Right cardiac atrium (tissue), 5 donors: Measurements from ENCODE around the gene ESRP2. TPM values are rescaled to one million over a fixed set of nuclear protein-coding genes. Genes with fewer than 3 reads are reported as not detected.

Experiments
- ATAC-seq, 2 donors: fragments of 200-7000 bp; cut with Tn5 transposase; one replicate each; pipeline versions ENCODE4 v1.8.0 to v1.9.1; 2020; ENCODE audit warnings: moderate library complexity in 2 of 2, mild to moderate bottlenecking in 1 of 2
- DNase-seq, 3 donors: peaks; one replicate each; pipeline ENCODE4 v3.0.0-alpha.2; 2020
- H3K27ac ChIP-seq: one replicate; pipeline ENCODE4 v1.5.1; 2013; ENCODE audit warnings: mild to moderate bottlenecking, low read length, control low read depth, moderate library complexity
- H3K27me3 ChIP-seq: one replicate; pipeline ENCODE4 v1.6.1; 2013; ENCODE audit not compliant: control insufficient read depth, insufficient read depth
- H3K4me1 ChIP-seq: one replicate; pipeline ENCODE4 v1.6.1; 2013; ENCODE audit warnings: low read length; ENCODE audit not compliant: control insufficient read depth, insufficient read depth
- H3K4me3 ChIP-seq: one replicate; pipeline ENCODE4 v1.5.1; 2013; ENCODE audit warnings: low read length, control low read depth
- H3K9me3 ChIP-seq: one replicate; pipeline ENCODE4 v1.6.1; 2013; ENCODE audit warnings: low read length; ENCODE audit not compliant: control insufficient read depth
- WGBS: extraction: QIAGEN DNeasy Blood & Tissue Kit; methylation state at CpG from one replicate; pipeline ENCODE4 v1.1.7; 2013; 5-methylcytosine and 5-hydroxymethylcytosine counted together
- intact Hi-C, 4 donors: fragments of 100-400 bp; cut with DNase I; formaldehyde crosslinking; loops; one replicate each; pipeline versions ENCODE4 v1.11.0 to v1.14.0; 2022 to 2023
- polyA plus RNA-seq: library from polyadenylated mRNA; stranded (reverse); fragments of 200-250 nt; gene quantifications from one replicate; pipeline ENCODE4 v1.2.3, GENCODE V29; 2013
- total RNA-seq, 4 donors: library from RNA; stranded (reverse); fragmentation: NEBNext Ultra II Directional; extraction: Animal tissue kit (Norgen Biotek cat#: 25700); gene quantifications; one replicate each; pipeline ENCODE4 v1.2.1, GENCODE V29; 2021
- donor health status: healthy with polysubstance abuse.
- donor health status: DM: no; HTN: yes; CAD: no.
- donor health status: DM: no; HTN: no; CAD: no.
- donor health status: DM: no; HTN: yes; CAD: no; lungs with severe emphysema.
- donor health status: DM: yes; HTN: yes; CAD: no.

Gene ESRP2
- total and polyA plus RNA-seq, 5 donors: 0.14 to 0.59 (median 0.33) TPM

GRCh38 chr16:68263559-68264127 is 27.7 kb upstream of the ESRP2 start:
- Histone ChIP-seq H3K9me3 (no peaks in the 10 kb centered on the region), H3K27me3 (no peaks in the 10 kb centered on the region), H3K4me3 (peak overlapping the region; percentile 70), H3K27ac (peak overlapping the region; percentile 87), H3K4me1 (no peaks in the 10 kb centered on the region)
- no peak for ATAC-seq
- 35% methylated on average over 11 of the region's 11 CpGs for WGBS
- intact Hi-C loops: loop anchor here (5.0 kb wide), 2 partner anchors 49 to 64 kb away; partner anchors contain the start of genes PRMT7 (in 3 of the 4) and SLC7A6OS (in 3 of the 4)
- DNase-seq: no peak

GRCh38 chr16:68259007-68259825 is 23.3 kb upstream of the ESRP2 start:
- no peak overlapping the region for H3K4me3 ChIP-seq
- ATAC-seq (no peak), DNase-seq (peak in 1 of 3 donors; percentile 56)
- H3K27me3 ChIP-seq: no peaks in the 10 kb centered on the region
- intact Hi-C loops: no loop called here
- H3K4me1 ChIP-seq: no peaks in the 10 kb centered on the region
- H3K9me3 ChIP-seq: no peaks in the 10 kb centered on the region
- WGBS: 85% methylated on average over 27 of the region's 27 CpGs
- H3K27ac ChIP-seq: no peak overlapping the region

DNA sequence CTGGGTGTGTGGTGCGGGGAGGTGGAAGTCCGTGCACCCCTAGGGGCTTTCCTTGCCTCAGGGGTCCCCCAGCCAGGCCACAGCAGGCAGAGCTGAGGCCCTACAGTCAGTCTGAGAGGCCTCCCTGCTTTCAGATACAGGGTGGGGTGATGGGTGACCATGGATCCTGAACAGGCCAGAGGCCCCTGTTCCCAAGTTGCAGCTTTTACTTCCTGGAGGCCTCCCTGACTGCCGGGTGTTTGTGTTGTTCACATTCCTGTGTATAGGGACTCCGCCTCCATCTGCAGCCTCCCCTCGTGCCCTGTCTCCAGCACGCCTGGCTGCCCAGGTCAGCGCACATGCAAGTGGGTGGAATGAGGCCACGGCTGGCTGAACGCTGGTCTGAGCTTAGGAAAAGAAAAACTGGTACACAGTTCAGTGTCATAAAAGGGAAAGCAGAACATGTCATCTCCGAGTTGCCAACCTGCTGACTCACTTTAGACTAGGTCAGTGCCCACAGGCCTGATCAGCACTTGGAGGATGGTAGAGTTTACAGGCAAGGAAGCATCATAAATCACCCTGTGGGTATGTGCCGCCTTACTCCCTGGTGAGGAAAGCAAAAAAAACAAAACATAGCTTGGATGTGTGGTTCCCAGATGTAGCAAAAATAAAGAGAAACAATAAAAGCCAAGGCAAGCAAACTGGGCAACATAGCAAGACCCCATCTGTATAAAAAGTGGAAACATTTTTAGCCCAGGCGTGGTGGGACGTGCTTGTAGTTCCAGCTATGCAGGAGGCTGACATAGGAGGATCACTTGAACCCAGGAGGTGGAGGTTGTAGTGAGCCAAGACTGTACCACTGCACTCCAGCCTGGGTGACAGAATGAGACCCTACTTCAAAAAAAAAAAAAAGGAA is 22.2 kb upstream of the ESRP2 start:
- Histone ChIP-seq H3K9me3 (no peaks in the 10 kb centered on the region), H3K4me3 (no peak overlapping the region), H3K27me3 (no peaks in the 10 kb centered on the region), H3K4me1 (no peaks in the 10 kb centered on the region), H3K27ac (peak overlapping the region; percentile 55)
- WGBS: 69% methylated on average over 13 of the region's 13 CpGs
- ATAC-seq: peak in 1 of 2 donors; percentile 15
- intact Hi-C loops: no loop called here
- DNase-seq: peak in 1 of 3 donors; percentile 47

DNA sequence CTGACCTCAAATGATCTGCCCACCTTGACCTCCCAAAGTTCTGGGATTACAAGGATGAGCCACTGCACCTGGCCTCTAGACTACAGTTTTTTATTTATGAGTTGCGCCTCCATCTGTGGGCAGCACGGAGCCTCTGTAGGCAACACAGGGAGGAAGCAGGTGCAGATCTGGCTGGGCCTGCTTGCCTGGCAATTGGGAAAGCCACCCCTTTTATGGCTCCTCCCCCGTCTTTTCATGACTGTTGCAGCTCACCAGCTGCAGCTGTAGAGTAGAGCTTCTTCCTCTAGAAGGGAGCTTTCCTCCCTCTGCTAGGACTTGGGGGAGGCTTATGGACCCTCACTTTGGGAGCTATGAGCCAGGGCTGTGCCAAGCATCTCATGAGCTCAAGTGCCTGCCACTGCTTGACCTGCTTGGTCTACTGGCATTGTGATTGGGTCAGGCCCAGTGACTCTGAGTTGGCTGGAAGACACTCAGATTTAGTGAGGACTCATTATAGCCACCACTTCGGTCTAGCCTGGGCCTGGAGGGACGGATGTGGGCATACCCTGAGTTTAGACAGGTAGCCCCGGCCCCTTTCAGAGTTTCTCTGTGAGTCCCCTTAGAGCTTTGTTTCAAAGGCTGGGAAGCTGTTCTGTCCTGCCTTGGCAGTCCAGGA is 21.5 kb upstream of the ESRP2 start:
- no peaks in the 10 kb centered on the region for H3K27me3 ChIP-seq
- ATAC-seq (no peak), DNase-seq (peak in 1 of 3 donors; percentile 19)
- 85% methylated on average over 6 of the region's 6 CpGs for WGBS
- H3K4me3 ChIP-seq: no peak overlapping the region
- peak overlapping the region; percentile 55 for H3K27ac ChIP-seq
- intact Hi-C loops: no loop called here
- no peaks in the 10 kb centered on the region for H3K9me3 ChIP-seq
- H3K4me1 ChIP-seq: peaks cover 4% of the 10 kb centered on the region

GRCh38 chr16:68255712-68256111 is 19.8 kb upstream of the ESRP2 start:
- DNase-seq: no peak
- no peak overlapping the region for H3K27ac ChIP-seq
- 89% methylated on average over 18 of the region's 18 CpGs for WGBS
- H3K9me3 ChIP-seq: no peaks in the 10 kb centered on the region
- H3K27me3 ChIP-seq: no peaks in the 10 kb centered on the region
- ATAC-seq: no peak
- H3K4me1 ChIP-seq: peaks cover 4% of the 10 kb centered on the region
- H3K4me3 ChIP-seq: no peak overlapping the region
- intact Hi-C loops: no loop called here

DNA sequence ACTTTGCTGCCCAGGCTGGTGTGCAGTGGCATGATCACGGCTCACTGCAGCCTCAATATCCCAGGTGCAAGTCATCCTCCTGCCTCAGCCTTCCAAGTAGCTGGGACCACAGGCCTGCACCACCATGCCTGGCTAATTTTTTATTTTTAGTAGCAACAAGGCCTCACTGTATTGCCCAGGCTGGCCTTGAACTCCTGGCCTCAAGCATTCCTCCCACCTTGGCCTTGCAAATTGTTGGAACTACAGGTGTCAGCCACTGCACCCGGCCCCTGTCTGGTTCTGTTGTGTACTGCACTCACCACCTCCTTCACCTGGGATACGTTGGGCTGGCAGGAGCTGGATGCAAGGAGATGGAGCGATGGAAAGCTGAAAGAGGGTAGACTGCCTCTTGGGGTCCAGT is 17.8 kb upstream of the ESRP2 start:
- Histone ChIP-seq H3K4me1 (peaks cover 4% of the 10 kb centered on the region), H3K27ac (peak overlapping the region; percentile 95), H3K4me3 (no peak overlapping the region), H3K9me3 (no peaks in the 10 kb centered on the region), H3K27me3 (no peaks in the 10 kb centered on the region)
- ATAC-seq: no peak
- WGBS: 83% methylated on average over 4 of the region's 4 CpGs
- no peak for DNase-seq
- intact Hi-C loops: no loop called here

DNA sequence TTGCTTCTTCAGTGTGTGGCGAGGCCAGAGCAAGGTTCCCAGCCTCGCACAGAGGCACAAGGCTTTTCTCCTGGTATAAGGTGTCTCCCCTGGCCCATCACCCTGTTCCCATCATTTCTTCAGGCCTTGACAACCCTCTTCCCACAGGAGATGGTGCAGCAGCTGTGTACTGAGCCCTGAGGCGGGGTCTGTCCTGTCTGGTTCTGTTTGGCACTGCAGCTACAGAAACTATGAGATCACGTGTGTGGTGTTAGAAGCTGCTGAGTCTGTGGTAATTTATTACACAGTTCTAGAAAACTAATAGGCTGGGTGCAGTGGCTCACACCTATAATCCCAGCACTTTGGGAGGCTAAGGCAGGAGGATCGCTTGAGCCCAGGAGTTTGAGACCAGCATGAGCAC is 16.5 kb upstream of the ESRP2 start:
- intact Hi-C loops: no loop called here
- H3K4me3 ChIP-seq: no peak overlapping the region
- H3K27me3 ChIP-seq: no peaks in the 10 kb centered on the region
- H3K9me3 ChIP-seq: no peaks in the 10 kb centered on the region
- H3K4me1 ChIP-seq: peaks cover 10% of the 10 kb centered on the region
- WGBS: 66% methylated on average over 5 of the region's 5 CpGs
- ATAC-seq (peak in 1 of 2 donors; percentile 3), DNase-seq (no peak)
- H3K27ac ChIP-seq: peak overlapping the region; percentile 95

- Histone ChIP-seq H3K27me3 (no peaks in the 10 kb centered on the region), H3K27ac (peak overlapping the region; percentile 95), H3K9me3 (no peaks in the 10 kb centered on the region), H3K4me3 (no peak overlapping the region), H3K4me1 (peaks cover 14% of the 10 kb centered on the region)
- intact Hi-C loops: no loop called here
- ATAC-seq: peak; percentile 71 to 74
- 73% methylated on average over 5 of the region's 5 CpGs for WGBS
- peak in 1 of 3 donors; percentile 63 for DNase-seq
These were observed 15.9 kb upstream of the ESRP2 start for GRCh38 chr16:68251832-68252231.

GRCh38 chr16:68250951-68251350 is 15.0 kb upstream of the ESRP2 start:
- peaks cover 23% of the 10 kb centered on the region for H3K4me1 ChIP-seq
- intact Hi-C loops: no loop called here
- DNase-seq (no peak), ATAC-seq (no peak)
- no peak overlapping the region for H3K4me3 ChIP-seq
- H3K9me3 ChIP-seq: no peaks in the 10 kb centered on the region
- no peaks in the 10 kb centered on the region for H3K27me3 ChIP-seq
- peak overlapping the region; percentile 88 for H3K27ac ChIP-seq
- WGBS: 86% methylated on average over 6 of the region's 6 CpGs

DNA sequence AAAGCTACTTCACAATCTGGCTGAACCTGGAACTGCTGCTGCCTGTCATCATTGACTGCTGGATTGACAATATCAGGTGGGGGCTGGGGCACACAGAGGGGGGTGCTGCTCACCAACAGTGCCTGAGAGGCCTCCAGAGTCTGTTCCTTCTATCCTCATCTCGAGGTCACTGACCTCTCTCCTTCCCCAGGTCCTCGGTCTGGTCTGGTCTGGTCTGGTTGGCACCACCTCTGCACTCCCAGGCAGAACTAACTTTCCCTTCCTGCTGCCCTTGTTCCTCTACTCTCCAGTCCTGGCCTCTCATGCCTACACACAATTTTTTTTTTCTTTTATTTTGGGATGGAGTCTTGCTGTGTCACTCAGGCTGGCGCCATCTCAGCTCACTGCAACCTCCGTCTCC is 13.4 kb upstream of the ESRP2 start:
- Histone ChIP-seq H3K27me3 (no peaks in the 10 kb centered on the region), H3K27ac (no peak overlapping the region), H3K4me3 (no peak overlapping the region), H3K4me1 (peaks cover 23% of the 10 kb centered on the region), H3K9me3 (no peaks in the 10 kb centered on the region)
- no peak for ATAC-seq
- intact Hi-C loops: loop anchor here in 1 of 4 donors (10.0 kb wide), 1 partner anchor 265 kb away; no protein-coding TSS in a partner anchor
- WGBS: 84% methylated on average over 4 of the region's 4 CpGs
- DNase-seq: no peak
